ENCODE measurements around the gene GSG1.

GRCh38 chr12:13090054-13090453, 13.4 kb downstream of the GSG1 start:
- TF ChIP-seq POLR2A (IDR thresholded peaks at IDR 0.05; ENCODE audit: control extremely low read depth in 1 of 2, low read depth in 2 of 2, low read length in 2 of 2) (no peak), JUND (IDR thresholded peaks at IDR 0.05; ENCODE audit: low read length) (no peak), CEBPB (IDR thresholded peaks at IDR 0.05; ENCODE audit: low read depth, low read length) (no peak), CHD7 (IDR thresholded peaks at IDR 0.05; ENCODE audit: insufficient replicate concordance, low read length) (no peak)
- TF ChIP-seq, protein P1, sequence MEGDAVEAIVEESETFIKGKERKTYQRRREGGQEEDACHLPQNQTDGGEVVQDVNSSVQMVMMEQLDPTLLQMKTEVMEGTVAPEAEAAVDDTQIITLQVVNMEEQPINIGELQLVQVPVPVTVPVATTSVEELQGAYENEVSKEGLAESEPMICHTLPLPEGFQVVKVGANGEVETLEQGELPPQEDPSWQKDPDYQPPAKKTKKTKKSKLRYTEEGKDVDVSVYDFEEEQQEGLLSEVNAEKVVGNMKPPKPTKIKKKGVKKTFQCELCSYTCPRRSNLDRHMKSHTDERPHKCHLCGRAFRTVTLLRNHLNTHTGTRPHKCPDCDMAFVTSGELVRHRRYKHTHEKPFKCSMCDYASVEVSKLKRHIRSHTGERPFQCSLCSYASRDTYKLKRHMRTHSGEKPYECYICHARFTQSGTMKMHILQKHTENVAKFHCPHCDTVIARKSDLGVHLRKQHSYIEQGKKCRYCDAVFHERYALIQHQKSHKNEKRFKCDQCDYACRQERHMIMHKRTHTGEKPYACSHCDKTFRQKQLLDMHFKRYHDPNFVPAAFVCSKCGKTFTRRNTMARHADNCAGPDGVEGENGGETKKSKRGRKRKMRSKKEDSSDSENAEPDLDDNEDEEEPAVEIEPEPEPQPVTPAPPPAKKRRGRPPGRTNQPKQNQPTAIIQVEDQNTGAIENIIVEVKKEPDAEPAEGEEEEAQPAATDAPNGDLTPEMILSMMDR (IDR thresholded peaks at IDR 0.05; ENCODE audit: control extremely low read depth in 1 of 3, insufficient read depth in 1 of 3, low read depth in 1 of 3, low read length in 3 of 3), result no peak

Data from H1 (cell line).